NT2/D1 (cell line): ENCODE results near the gene TBC1D19.
"Not testable (repeated sequence)": the region's sequence is repeated elsewhere in the genome, so short reads cannot be mapped to it uniquely, and the experiment has no call there.

Experiments
- DNase-seq: peaks from one replicate; pipeline ENCODE4 v3.0.0-alpha.2; 2011; ENCODE audit warnings: low read depth, low spot score
- H3K27me3 ChIP-seq: 2 replicates; pipeline ENCODE4 v1.6.0; 2011; ENCODE audit warnings: mild to moderate bottlenecking; ENCODE audit not compliant: insufficient read length, insufficient read depth
- H3K36me3 ChIP-seq: 2 replicates; pipeline ENCODE4 v1.6.1; 2011; ENCODE audit warnings: mild to moderate bottlenecking, low read length, mixed read lengths; ENCODE audit not compliant: insufficient read depth, insufficient read length
- H3K4me1 ChIP-seq: 2 replicates; pipeline ENCODE4 v1.5.1; 2011; ENCODE audit not compliant: insufficient read depth, insufficient read length
- H3K4me3 ChIP-seq: 2 replicates; pipeline ENCODE4 v1.5.1; 2011; ENCODE audit warnings: low read depth; ENCODE audit not compliant: insufficient read length
- H3K9ac ChIP-seq: 2 replicates; pipeline ENCODE4 v1.6.0; 2011; ENCODE audit warnings: low read depth; ENCODE audit not compliant: insufficient read length
- H3K9me3 ChIP-seq: 2 replicates; pipeline ENCODE4 v1.5.1; 2011; ENCODE audit warnings: mild to moderate bottlenecking, low read length; ENCODE audit not compliant: insufficient read depth
- SUZ12 ChIP-seq: IDR thresholded peaks from 2 replicates; pipeline ENCODE4 v1.6.1; 2011; ENCODE audit not compliant: insufficient read length, insufficient read depth; ENCODE audit errors: extremely low read depth
- YY1 ChIP-seq: IDR thresholded peaks from 2 replicates; pipeline ENCODE4 v1.6.1; 2011; ENCODE audit not compliant: insufficient read length, insufficient read depth
- ZNF274 ChIP-seq: IDR thresholded peaks from 2 replicates; pipeline ENCODE4 v1.6.1; 2011; ENCODE audit warnings: mild to moderate bottlenecking, low read depth, low read length

The TBC1D19 gene

DNA sequence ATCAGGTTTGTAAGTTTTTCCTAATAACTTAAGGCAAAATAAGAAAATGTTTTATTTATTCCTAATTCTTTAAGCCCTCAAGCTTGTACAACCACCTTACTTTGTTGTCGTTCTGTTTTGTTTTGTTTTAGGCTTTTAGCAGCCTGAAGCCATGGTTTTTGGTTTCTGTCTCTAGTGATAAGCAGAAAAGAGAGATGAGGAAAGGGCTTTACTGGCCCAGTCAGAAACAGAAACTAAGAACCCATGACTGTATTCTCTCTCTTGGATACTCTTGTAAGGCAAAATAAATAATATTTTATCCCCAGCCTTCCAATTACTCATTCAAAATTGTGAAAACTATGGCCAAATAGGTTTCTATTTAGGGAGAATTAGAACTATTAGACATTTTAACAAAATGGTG is 29.4 kb downstream of the TBC1D19 start:
- Histone ChIP-seq H3K36me3 (no peaks in the 10 kb centered on the region), H3K4me3 (no peak overlapping the region), H3K4me1 (no peaks in the 10 kb centered on the region), H3K27me3 (no peaks in the 10 kb centered on the region), H3K9me3 (no peaks in the 10 kb centered on the region), H3K9ac (no peak overlapping the region)
- DNase-seq, result no peak
- TF ChIP-seq ZNF274, result no peak

- TF ChIP-seq ZNF274, result no peak
- TF ChIP-seq SUZ12, result no peak
- no peak for TF ChIP-seq YY1
- Histone ChIP-seq H3K4me1 (no peaks in the 10 kb centered on the region), H3K9ac (no peak overlapping the region), H3K27me3 (no peaks in the 10 kb centered on the region), H3K4me3 (no peak overlapping the region), H3K9me3 (no peaks in the 10 kb centered on the region), H3K36me3 (no peaks in the 10 kb centered on the region)
- DNase-seq, result no peak
Observed at GRCh38 chr4:26613735-26614134, 29.9 kb downstream of the TBC1D19 start.

GRCh38 chr4:26619784-26620183 is 35.9 kb downstream of the TBC1D19 start:
- Histone ChIP-seq H3K4me3 (no peak overlapping the region), H3K9me3 (no peaks in the 10 kb centered on the region), H3K9ac (no peak overlapping the region), H3K4me1 (no peaks in the 10 kb centered on the region), H3K36me3 (no peaks in the 10 kb centered on the region), H3K27me3 (no peaks in the 10 kb centered on the region)
- DNase-seq, result no peak
- TF ChIP-seq YY1, result no peak
- TF ChIP-seq ZNF274, result no peak
- TF ChIP-seq SUZ12, result no peak

- H3K27me3 ChIP-seq, result no peaks in the 10 kb centered on the region
- H3K9ac ChIP-seq, result no peak overlapping the region
- no peaks in the 10 kb centered on the region for H3K4me1 ChIP-seq
- H3K9me3 ChIP-seq, result no peaks in the 10 kb centered on the region
- no peak for DNase-seq
- no peak overlapping the region for H3K4me3 ChIP-seq
- no peaks in the 10 kb centered on the region for H3K36me3 ChIP-seq
- TF ChIP-seq ZNF274 (no peak), SUZ12 (no peak), YY1 (no peak)
Observed at GRCh38 chr4:26621366-26621765, 37.5 kb downstream of the TBC1D19 start.

GRCh38 chr4:26622913-26623312 is 39.0 kb downstream of the TBC1D19 start:
- H3K4me3 ChIP-seq, result no peak overlapping the region
- DNase-seq, result no peak
- no peaks in the 10 kb centered on the region for H3K36me3 ChIP-seq
- H3K27me3 ChIP-seq, result no peaks in the 10 kb centered on the region
- H3K9ac ChIP-seq, result no peak overlapping the region
- no peaks in the 10 kb centered on the region for H3K9me3 ChIP-seq
- TF ChIP-seq SUZ12 (no peak), YY1 (no peak), ZNF274 (no peak)
- no peaks in the 10 kb centered on the region for H3K4me1 ChIP-seq

DNA sequence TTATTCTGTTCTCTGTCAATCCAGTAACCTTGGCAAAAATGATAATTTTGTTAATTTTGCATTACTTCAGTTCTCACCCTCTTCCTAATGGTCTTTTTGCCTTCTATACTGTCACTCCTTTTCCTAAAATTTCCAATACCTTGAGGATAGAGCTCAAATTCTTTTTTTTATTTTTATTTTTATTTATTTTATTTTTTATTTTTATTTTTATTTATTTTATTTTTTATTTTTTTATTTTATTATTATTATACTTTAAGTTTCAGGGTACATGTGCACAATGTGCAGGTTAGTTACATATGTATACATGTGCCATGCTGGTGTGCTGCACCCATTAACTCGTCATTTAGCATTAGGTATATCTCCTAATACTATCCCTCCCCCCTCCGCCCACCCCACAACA is 42.8 kb downstream of the TBC1D19 start:
- H3K36me3 ChIP-seq, H3K9me3 ChIP-seq, H3K9ac ChIP-seq, H3K4me3 ChIP-seq, DNase-seq, H3K4me1 ChIP-seq, H3K27me3 ChIP-seq: not testable (repeated sequence)

GRCh38 chr4:26632916-26633315 is 49.0 kb downstream of the TBC1D19 start:
- Histone ChIP-seq H3K27me3 (no peaks in the 10 kb centered on the region), H3K9ac (no peak overlapping the region), H3K36me3 (no peaks in the 10 kb centered on the region), H3K4me1 (no peaks in the 10 kb centered on the region), H3K4me3 (no peak overlapping the region), H3K9me3 (no peaks in the 10 kb centered on the region)
- TF ChIP-seq ZNF274, result no peak
- no peak for TF ChIP-seq YY1
- no peak for TF ChIP-seq SUZ12
- no peak for DNase-seq

- no peak overlapping the region for H3K4me3 ChIP-seq
- TF ChIP-seq YY1, result no peak
- TF ChIP-seq SUZ12, result no peak
- no peak for TF ChIP-seq ZNF274
- H3K4me1 ChIP-seq, result no peaks in the 10 kb centered on the region
- no peaks in the 10 kb centered on the region for H3K9me3 ChIP-seq
- no peaks in the 10 kb centered on the region for H3K27me3 ChIP-seq
- no peak overlapping the region for H3K9ac ChIP-seq
- no peaks in the 10 kb centered on the region for H3K36me3 ChIP-seq
- DNase-seq, result no peak
Observed at GRCh38 chr4:26634237-26634636, 50.4 kb downstream of the TBC1D19 start.
